ENCODE data around the gene JCAD. TPM values are rescaled to one million over a fixed set of nuclear protein-coding genes. Genes with fewer than 3 reads are reported as not detected.

The JCAD gene
- total RNA-seq, 2 donors from 2014 or later = 40.8 to 52.2 TPM

DNA sequence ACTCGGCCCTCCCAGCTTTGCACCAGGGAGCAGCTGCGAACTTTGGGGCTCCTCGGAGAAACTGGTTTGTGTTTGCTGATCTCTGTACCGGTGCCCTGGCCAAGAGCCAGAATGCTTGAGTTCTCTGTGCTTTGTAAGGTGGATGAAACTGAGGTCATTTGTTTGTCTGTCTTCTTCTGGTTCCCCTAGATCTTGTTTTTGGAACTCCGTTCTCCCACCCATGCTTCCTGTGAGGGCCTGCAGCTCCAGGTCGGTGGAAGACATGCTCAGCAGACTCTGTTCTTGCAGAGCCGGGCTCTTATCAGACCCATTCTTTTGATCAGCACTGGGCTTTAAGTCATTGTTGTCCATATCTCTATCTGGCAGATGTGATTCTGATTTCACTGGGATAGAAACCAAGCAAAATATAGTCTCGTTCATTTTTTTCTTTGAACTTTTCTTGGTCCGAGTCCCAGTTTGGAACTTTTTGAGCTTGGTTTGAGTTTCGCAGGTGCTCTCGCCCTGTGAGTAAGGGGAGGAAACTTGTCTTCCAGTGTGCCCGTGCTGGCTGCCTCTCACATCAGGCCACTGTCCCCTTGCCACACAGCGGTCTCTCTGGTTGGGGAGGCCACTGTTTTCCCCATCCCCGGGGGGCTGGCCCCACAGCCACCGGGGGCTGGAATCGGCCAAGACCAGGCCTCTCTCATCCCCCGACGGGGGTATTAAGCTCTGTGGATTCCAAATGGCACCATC lies 31.2 kb downstream of the JCAD start:
- Mint-ChIP-seq H3K4me3 (no peak overlapping the region), H3K36me3 (ENCODE audit: low read depth) (peaks cover 77% of the 10 kb centered on the region), H3K27me3 (ENCODE audit: insufficient read depth) (no peaks in the 10 kb centered on the region), H3K27ac (peak overlapping the region; percentile 29), H3K9me3 (no peaks in the 10 kb centered on the region), H3K4me1 (peaks cover 25% of the 10 kb centered on the region)
- Histone ChIP-seq H3K9me3 (ENCODE audit: control insufficient read depth, low read length) (no peaks in the 10 kb centered on the region), H3K27me3 (ENCODE audit: control insufficient read depth, insufficient read depth, low read length, poor library complexity, severe bottlenecking) (no peaks in the 10 kb centered on the region), H3K27ac (ENCODE audit: low read depth, low read length) (peak overlapping the region; percentile 74), H3K4me3 (ENCODE audit: low read length) (peak overlapping the region; percentile 28), H3K36me3 (ENCODE audit: control insufficient read depth, insufficient read depth, low read length) (peaks cover 78% of the 10 kb centered on the region), H3K9ac (ENCODE audit: extremely low read depth, low read length, poor library complexity, severe bottlenecking) (no peak overlapping the region), H3K4me1 (ENCODE audit: control insufficient read depth, insufficient read depth, low read length) (peaks cover 18% of the 10 kb centered on the region)
- TF ChIP-seq, protein P1, sequence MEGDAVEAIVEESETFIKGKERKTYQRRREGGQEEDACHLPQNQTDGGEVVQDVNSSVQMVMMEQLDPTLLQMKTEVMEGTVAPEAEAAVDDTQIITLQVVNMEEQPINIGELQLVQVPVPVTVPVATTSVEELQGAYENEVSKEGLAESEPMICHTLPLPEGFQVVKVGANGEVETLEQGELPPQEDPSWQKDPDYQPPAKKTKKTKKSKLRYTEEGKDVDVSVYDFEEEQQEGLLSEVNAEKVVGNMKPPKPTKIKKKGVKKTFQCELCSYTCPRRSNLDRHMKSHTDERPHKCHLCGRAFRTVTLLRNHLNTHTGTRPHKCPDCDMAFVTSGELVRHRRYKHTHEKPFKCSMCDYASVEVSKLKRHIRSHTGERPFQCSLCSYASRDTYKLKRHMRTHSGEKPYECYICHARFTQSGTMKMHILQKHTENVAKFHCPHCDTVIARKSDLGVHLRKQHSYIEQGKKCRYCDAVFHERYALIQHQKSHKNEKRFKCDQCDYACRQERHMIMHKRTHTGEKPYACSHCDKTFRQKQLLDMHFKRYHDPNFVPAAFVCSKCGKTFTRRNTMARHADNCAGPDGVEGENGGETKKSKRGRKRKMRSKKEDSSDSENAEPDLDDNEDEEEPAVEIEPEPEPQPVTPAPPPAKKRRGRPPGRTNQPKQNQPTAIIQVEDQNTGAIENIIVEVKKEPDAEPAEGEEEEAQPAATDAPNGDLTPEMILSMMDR (conservative IDR thresholded peaks at IDR 0.05) = no peak
- WGBS, 2 experiments (ENCODE audit: insufficient coverage in 1 of 2, insufficient read length in 1 of 2) = 86 to 87% methylated on average over 11 to 18 of the region's 18 CpGs
- DNase-seq = no peak

DNA sequence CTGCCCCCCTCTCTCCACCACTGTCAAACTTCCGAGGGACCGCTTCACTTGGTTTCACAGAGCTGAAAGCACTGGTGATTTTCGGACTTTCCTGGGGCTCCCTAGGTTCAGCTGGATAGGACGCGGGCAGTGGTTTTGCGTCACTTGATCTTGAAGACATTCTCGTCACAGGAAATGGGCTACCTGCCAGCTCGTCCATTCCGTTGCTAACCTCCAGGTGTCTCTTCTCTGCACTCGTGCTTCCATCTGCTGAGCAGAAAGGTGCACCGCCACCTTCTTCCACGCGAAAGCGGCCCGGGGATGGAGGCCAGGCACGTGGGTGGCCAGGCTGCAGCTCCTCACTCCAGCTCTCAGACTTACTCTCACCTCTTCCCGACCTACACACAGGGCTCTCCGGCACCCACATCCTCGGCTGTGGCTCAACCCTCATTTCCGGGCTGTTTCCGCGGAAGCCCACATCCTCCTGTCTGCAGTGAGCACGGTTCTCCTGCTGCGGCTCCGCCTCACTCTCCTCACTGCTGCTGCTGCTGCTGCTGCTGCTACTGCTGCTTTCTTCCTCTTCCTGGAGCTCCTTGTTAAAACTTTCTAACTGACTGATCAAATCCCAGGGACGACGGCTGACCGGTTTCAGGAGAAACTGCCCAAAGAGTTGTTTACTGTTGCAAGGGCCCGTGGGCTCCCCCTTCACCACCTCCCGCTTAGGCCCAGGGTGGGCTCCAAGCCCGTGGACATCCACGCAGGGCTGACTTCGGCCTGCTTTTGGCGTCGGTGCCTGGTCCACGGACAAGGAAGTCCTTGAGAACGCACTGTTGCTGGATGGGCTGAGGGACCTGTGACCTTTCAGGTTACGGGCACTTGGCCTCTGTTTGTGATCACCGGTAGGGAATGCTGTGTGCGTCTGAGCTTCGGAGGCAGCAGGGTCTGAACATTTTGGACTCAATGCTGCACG lies 32.1 kb downstream of the JCAD start:
- Histone ChIP-seq H3K4me3 (ENCODE audit: low read length) (peak overlapping the region; percentile 28), H3K9ac (ENCODE audit: extremely low read depth, low read length, poor library complexity, severe bottlenecking) (no peak overlapping the region), H3K4me1 (ENCODE audit: control insufficient read depth, insufficient read depth, low read length) (peaks cover 18% of the 10 kb centered on the region), H3K36me3 (ENCODE audit: control insufficient read depth, insufficient read depth, low read length) (peaks cover 78% of the 10 kb centered on the region), H3K27me3 (ENCODE audit: control insufficient read depth, insufficient read depth, low read length, poor library complexity, severe bottlenecking) (no peaks in the 10 kb centered on the region), H3K9me3 (ENCODE audit: control insufficient read depth, low read length) (no peaks in the 10 kb centered on the region), H3K27ac (ENCODE audit: low read depth, low read length) (no peak overlapping the region)
- 90 to 95% methylated on average over 31 to 42 of the region's 42 CpGs for WGBS, 2 experiments (ENCODE audit: insufficient coverage in 1 of 2, insufficient read length in 1 of 2)
- H3K4me1 Mint-ChIP-seq = peaks cover 25% of the 10 kb centered on the region
- no peak overlapping the region for H3K4me3 Mint-ChIP-seq
- H3K9me3 Mint-ChIP-seq = no peaks in the 10 kb centered on the region
- TF ChIP-seq, protein P1 (conservative IDR thresholded peaks at IDR 0.05) = peak; percentile 61
- H3K36me3 Mint-ChIP-seq (ENCODE audit: low read depth) = peaks cover 75% of the 10 kb centered on the region
- peak; percentile 73 for DNase-seq
- no peaks in the 10 kb centered on the region for H3K27me3 Mint-ChIP-seq (ENCODE audit: insufficient read depth)
- peak overlapping the region; percentile 17 for H3K27ac Mint-ChIP-seq

DNA sequence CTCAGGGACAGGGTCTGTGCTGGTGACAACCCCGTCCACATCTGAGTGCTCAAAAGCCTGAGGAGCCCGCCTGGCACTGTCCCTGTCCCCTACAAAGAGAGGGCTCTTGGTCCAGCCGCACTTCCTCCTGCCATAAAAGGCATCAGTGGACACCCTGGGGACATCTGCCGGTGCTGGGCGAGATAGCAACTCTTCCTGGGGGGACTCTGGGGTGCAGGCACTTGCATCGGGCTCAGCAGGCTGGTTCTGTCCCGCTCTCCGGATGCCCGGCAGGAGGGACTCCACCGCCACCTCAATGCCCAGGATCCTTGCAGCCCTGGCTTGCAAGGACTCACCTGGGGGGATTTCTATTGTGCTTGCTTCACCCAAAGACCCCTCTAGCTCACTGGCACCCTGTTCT lies 32.8 kb downstream of the JCAD start:
- H3K4me1 Mint-ChIP-seq = peaks cover 25% of the 10 kb centered on the region
- peaks cover 18% of the 10 kb centered on the region for H3K4me1 ChIP-seq (ENCODE audit: control insufficient read depth, insufficient read depth, low read length)
- H3K9ac ChIP-seq (ENCODE audit: extremely low read depth, low read length, poor library complexity, severe bottlenecking) = no peak overlapping the region
- no peak overlapping the region for H3K4me3 Mint-ChIP-seq
- TF ChIP-seq, protein P1 (conservative IDR thresholded peaks at IDR 0.05) = no peak
- 95% methylated on average over 9 to 10 of the region's 10 CpGs for WGBS, 2 experiments (ENCODE audit: insufficient coverage in 1 of 2, insufficient read length in 1 of 2)
- no peak overlapping the region for H3K4me3 ChIP-seq (ENCODE audit: low read length)
- DNase-seq = no peak
- H3K27me3 Mint-ChIP-seq (ENCODE audit: insufficient read depth) = no peaks in the 10 kb centered on the region
- H3K9me3 Mint-ChIP-seq = no peaks in the 10 kb centered on the region
- H3K27ac ChIP-seq (ENCODE audit: low read depth, low read length) = no peak overlapping the region
- no peak overlapping the region for H3K27ac Mint-ChIP-seq
- no peaks in the 10 kb centered on the region for H3K9me3 ChIP-seq (ENCODE audit: control insufficient read depth, low read length)
- H3K36me3 Mint-ChIP-seq (ENCODE audit: low read depth) = peaks cover 76% of the 10 kb centered on the region
- no peaks in the 10 kb centered on the region for H3K27me3 ChIP-seq (ENCODE audit: control insufficient read depth, insufficient read depth, low read length, poor library complexity, severe bottlenecking)
- peaks cover 81% of the 10 kb centered on the region for H3K36me3 ChIP-seq (ENCODE audit: control insufficient read depth, insufficient read depth, low read length)
